Measurements from ENCODE around the gene HMCN1.

Gene HMCN1

DNA sequence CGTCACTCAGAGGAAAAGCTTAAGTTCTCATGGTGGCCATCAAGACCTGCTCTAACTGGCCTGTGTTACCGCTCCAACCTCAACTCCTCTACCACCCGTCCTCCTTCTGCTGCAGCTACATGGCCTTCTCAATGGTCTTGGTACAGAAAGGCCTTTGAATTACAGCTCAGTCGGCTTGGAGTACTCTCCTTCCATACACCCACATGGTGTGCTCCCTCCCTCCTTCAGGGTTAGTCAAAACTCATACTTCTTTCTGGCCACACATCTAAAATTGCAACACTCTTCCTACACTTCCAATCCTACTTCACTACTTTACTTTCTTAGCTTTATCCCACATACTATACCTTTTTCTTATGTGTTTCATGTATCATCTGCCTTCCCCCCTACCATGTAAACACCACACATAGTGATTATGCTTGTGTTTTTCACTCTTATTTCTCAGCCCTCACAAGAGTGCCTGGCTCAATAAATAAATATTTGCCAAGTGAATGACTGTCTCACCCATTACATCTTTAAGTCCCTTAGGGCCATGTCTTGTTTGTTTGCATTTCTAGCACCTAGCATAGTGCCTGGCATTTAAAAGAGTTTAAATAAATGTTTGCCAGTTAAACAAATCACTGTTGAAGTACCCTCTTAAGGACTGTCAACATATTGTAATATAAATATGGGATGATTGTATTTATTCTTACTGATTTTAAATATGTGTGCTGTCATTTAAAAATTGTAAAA is 37.6 kb upstream of the HMCN1 start:
- no peak for TF ChIP-seq CTCF (IDR thresholded peaks at IDR 0.05; ENCODE audit: borderline replicate concordance, control extremely low read depth, extremely low read depth, insufficient read depth, missing control alignments)
- in situ Hi-C loops (cut with MboI; ENCODE audit: low sequenced_read_pairs, unreplicated experiment): loop anchor here (25.0 kb wide), 2 partner anchors 659 to 884 kb away; partner anchors contain the start of gene RNF2
- DNase-seq (ENCODE audit: low spot score): no peak

DNA sequence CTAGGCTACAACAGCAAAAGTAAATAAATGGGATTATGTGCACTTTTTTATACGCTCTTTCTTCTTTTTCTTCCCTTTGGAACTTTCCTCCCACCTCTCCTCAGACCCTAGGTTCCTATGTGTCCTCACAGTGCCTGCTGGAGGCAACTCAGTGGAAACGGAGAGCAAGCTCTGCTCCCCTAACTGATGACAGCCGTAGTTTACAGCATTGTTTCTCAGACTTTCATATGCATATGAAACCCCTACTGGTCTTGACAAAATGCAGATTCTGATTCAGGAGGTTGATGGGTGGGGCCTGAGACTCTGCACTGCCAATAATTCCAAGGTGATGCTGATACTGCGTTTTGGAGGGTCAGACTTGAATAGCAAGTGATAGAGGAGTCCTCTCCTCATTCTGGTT is 34.3 kb upstream of the HMCN1 start:
- DNase-seq (ENCODE audit: low spot score): no peak
- in situ Hi-C loops (cut with MboI; ENCODE audit: low sequenced_read_pairs, unreplicated experiment): loop anchor here (25.0 kb wide), 2 partner anchors 663 to 888 kb away; partner anchors contain the start of gene RNF2
- TF ChIP-seq CTCF (IDR thresholded peaks at IDR 0.05; ENCODE audit: borderline replicate concordance, control extremely low read depth, extremely low read depth, insufficient read depth, missing control alignments): no peak

DNA sequence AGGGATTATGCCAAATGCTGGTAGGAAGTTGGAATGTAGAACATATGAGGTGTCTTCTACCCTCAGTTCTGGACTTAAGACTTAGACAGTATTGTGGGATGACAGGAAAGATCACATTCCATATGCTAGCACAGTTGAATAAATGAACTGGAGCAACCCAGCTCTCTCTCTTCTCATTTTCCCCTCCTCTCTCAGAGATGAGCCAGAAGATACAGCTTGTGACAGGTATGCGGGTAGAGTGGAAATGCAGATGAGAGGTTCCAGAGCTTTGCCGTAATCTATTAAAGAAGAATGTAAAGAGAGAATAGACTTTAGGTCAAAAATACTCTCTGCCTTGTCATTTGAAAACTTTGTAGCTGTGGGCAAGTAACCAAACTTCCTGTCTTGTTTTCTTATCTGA is 32.5 kb upstream of the HMCN1 start:
- no peak for DNase-seq (ENCODE audit: low spot score)
- TF ChIP-seq CTCF (IDR thresholded peaks at IDR 0.05; ENCODE audit: borderline replicate concordance, control extremely low read depth, extremely low read depth, insufficient read depth, missing control alignments): no peak
- in situ Hi-C loops (cut with MboI; ENCODE audit: low sequenced_read_pairs, unreplicated experiment): no loop called here

- TF ChIP-seq CTCF (IDR thresholded peaks at IDR 0.05; ENCODE audit: borderline replicate concordance, control extremely low read depth, extremely low read depth, insufficient read depth, missing control alignments): no peak
- no peak for DNase-seq (ENCODE audit: low spot score)
- in situ Hi-C loops (cut with MboI; ENCODE audit: low sequenced_read_pairs, unreplicated experiment): no loop called here
These were observed 30.0 kb upstream of the HMCN1 start for GRCh38 chr1:185704181-185704580.

GRCh38 chr1:185716095-185716494 is 18.1 kb upstream of the HMCN1 start:
- no peak for DNase-seq (ENCODE audit: low spot score)
- in situ Hi-C loops (cut with MboI; ENCODE audit: low sequenced_read_pairs, unreplicated experiment): no loop called here
- TF ChIP-seq CTCF (IDR thresholded peaks at IDR 0.05; ENCODE audit: borderline replicate concordance, control extremely low read depth, extremely low read depth, insufficient read depth, missing control alignments): no peak

GRCh38 chr1:185719021-185719420 is 15.2 kb upstream of the HMCN1 start:
- no peak for DNase-seq (ENCODE audit: low spot score)
- in situ Hi-C loops (cut with MboI; ENCODE audit: low sequenced_read_pairs, unreplicated experiment): no loop called here
- TF ChIP-seq CTCF (IDR thresholded peaks at IDR 0.05; ENCODE audit: borderline replicate concordance, control extremely low read depth, extremely low read depth, insufficient read depth, missing control alignments): no peak
